HG02588 (cell line): ENCODE data around the gene RAD51B.
"Not testable (repeated sequence)": the region's sequence is repeated elsewhere in the genome, so short reads cannot be mapped to it uniquely, and the experiment has no call there.

Experiments
- ATAC-seq: cut with Tn5 transposase; IDR thresholded peaks from one replicate; pipeline ENCODE4 v1.9.1; 2021; ENCODE audit warnings: mild to moderate bottlenecking, moderate library complexity; ENCODE audit not compliant: unreplicated experiment

RAD51B gene

GRCh38 chr14:68198713-68199495 lies 379.3 kb downstream of the RAD51B start:
- no peak for ATAC-seq

- no peak for ATAC-seq
These were observed 380.1 kb downstream of the RAD51B start for GRCh38 chr14:68199554-68200151.

- no peak for ATAC-seq
These were observed 384.3 kb downstream of the RAD51B start for GRCh38 chr14:68203871-68204270.

GRCh38 chr14:68208218-68208617 lies 388.6 kb downstream of the RAD51B start:
- no peak for ATAC-seq

GRCh38 chr14:68208626-68209317 lies 389.2 kb downstream of the RAD51B start:
- ATAC-seq: no peak

GRCh38 chr14:68210729-68211299 lies 391.2 kb downstream of the RAD51B start:
- ATAC-seq: peak; percentile 91

GRCh38 chr14:68211421-68211820 lies 391.8 kb downstream of the RAD51B start:
- ATAC-seq: no peak

GRCh38 chr14:68211886-68212285 lies 392.3 kb downstream of the RAD51B start:
- no peak for ATAC-seq

- ATAC-seq: no peak
These were observed 392.8 kb downstream of the RAD51B start for GRCh38 chr14:68212361-68212760.

- no peak for ATAC-seq
These were observed 394.9 kb downstream of the RAD51B start for GRCh38 chr14:68214431-68214830.

- no peak for ATAC-seq
These were observed 396.1 kb downstream of the RAD51B start for GRCh38 chr14:68215629-68216028.

GRCh38 chr14:68216079-68216478 lies 396.5 kb downstream of the RAD51B start:
- ATAC-seq: no peak

- no peak for ATAC-seq
These were observed 397.4 kb downstream of the RAD51B start for GRCh38 chr14:68216957-68217356.

GRCh38 chr14:68217791-68218340 lies 398.3 kb downstream of the RAD51B start:
- ATAC-seq: no peak

GRCh38 chr14:68219407-68219806 lies 399.8 kb downstream of the RAD51B start:
- ATAC-seq: no peak

- ATAC-seq: not testable (repeated sequence)
These were observed 401.5 kb downstream of the RAD51B start for GRCh38 chr14:68221046-68221445.

GRCh38 chr14:68222154-68222553 lies 402.6 kb downstream of the RAD51B start:
- ATAC-seq: no peak

- no peak for ATAC-seq
These were observed 403.1 kb downstream of the RAD51B start for GRCh38 chr14:68222726-68223125.

GRCh38 chr14:68223631-68224030 lies 404.1 kb downstream of the RAD51B start:
- no peak for ATAC-seq

GRCh38 chr14:68225321-68225720 lies 405.7 kb downstream of the RAD51B start:
- ATAC-seq: no peak

GRCh38 chr14:68226523-68226922 lies 406.9 kb downstream of the RAD51B start:
- ATAC-seq: no peak
